B cell (primary cell): ENCODE measurements around the gene VRTN. TPM values are rescaled to one million over a fixed set of nuclear protein-coding genes. Genes with fewer than 3 reads are reported as not detected.
"Not testable (repeated sequence)": the region's sequence is repeated elsewhere in the genome, so short reads cannot be mapped to it uniquely, and the experiment has no call there.

Experiments used
- ATAC-seq: fragments of 200-7000 bp; cut with Tn5 transposase; one replicate; pipeline ENCODE4 v1.10.0; 2021; ENCODE audit warnings: low read depth, mild to moderate bottlenecking, moderate number of reproducible peaks, moderate library complexity
- CTCF ChIA-PET: fragments of 350-600 bp; sonication (Branson Sonifier 250); formaldehyde crosslinking; loops from one replicate; lab custom pipeline; 2021; ENCODE audit warnings: antibody characterized with exemption, inconsistent platforms; lab: Charles Lee
- POLR2A ChIA-PET: fragments of 350-600 bp; sonication (Branson Sonifier 250); formaldehyde crosslinking; loops from one replicate; lab custom pipeline; 2021; ENCODE audit warnings: antibody characterized with exemption; lab: Charles Lee
- DNase-seq: peaks from one replicate; pipeline ENCODE4 v3.0.0; 2013
- H2AFZ ChIP-seq: 2 replicates; pipeline ENCODE4 v1.6.1; 2012; ENCODE audit warnings: mild to moderate bottlenecking, low read depth, low read length; ENCODE audit not compliant: insufficient read depth, poor library complexity, severe bottlenecking
- H3K27ac ChIP-seq, 2 donors: 1 replicate in 1 of 2; 2 replicates in 1 of 2; pipeline ENCODE4 v1.5.1; 2012 to 2013; ENCODE audit warnings: low read length in 2 of 2, mild to moderate bottlenecking in 2 of 2, moderate library complexity in 1 of 2
- H3K27me3 ChIP-seq, 4 experiments: fragments of 200-600 bp in 1 of 4; sonication (generic) in 1 of 4; replicated peaks in 1 of 4; 1 replicate in 2 of 4; 2 replicates in 2 of 4; pipeline versions ENCODE4 v1.6.1 to v1.7.0; 2013 to 2016; ENCODE audit warnings: low read length in 3 of 4, mild to moderate bottlenecking in 2 of 4, mixed read lengths in 1 of 4, moderate library complexity in 1 of 4; ENCODE audit not compliant: insufficient read depth in 4 of 4, control insufficient read depth in 3 of 4; ENCODE audit errors: control extremely low read depth in 1 of 4
- H3K36me3 ChIP-seq, 2 experiments: replicated peaks in 1 of 2; 1 replicate in 1 of 2; 2 replicates in 1 of 2; pipeline versions ENCODE4 v1.6.1 to v1.7.1; 2013; ENCODE audit warnings: low read length in 1 of 2; ENCODE audit not compliant: insufficient read depth in 2 of 2, control insufficient read depth in 1 of 2; ENCODE audit errors: control extremely low read depth in 1 of 2, extremely low read depth in 1 of 2
- H3K4me1 ChIP-seq, 2 donors: fragments of 200-600 bp in 1 of 2; sonication (generic) in 1 of 2; 1 replicate in 1 of 2; 2 replicates in 1 of 2; pipeline versions ENCODE4 v1.5.1 to v1.6.1; 2013 to 2017; ENCODE audit warnings: low read length in 2 of 2; ENCODE audit not compliant: control insufficient read depth in 2 of 2, insufficient read depth in 2 of 2
- H3K4me2 ChIP-seq: replicated peaks from 2 replicates; pipeline ENCODE3; 2012; ENCODE audit warnings: mild to moderate bottlenecking, low read depth, low read length; ENCODE audit not compliant: poor library complexity, severe bottlenecking
- H3K4me3 ChIP-seq, 5 experiments: fragments of 200-600 bp in 1 of 5; sonication (generic) in 1 of 5; 1 replicate in 3 of 5; 2 replicates in 2 of 5; pipeline versions ENCODE4 v1.5.1 to v1.7.0; 2011 to 2016; ENCODE audit warnings: low read length in 4 of 5, mild to moderate bottlenecking in 4 of 5, low read depth in 2 of 5, control low read depth in 1 of 5, moderate library complexity in 1 of 5; ENCODE audit not compliant: insufficient read depth in 1 of 5; ENCODE audit errors: control extremely low read depth in 1 of 5, extremely low read depth in 1 of 5
- H3K79me2 ChIP-seq: fragments of 200-600 bp; sonication (generic); one replicate; pipeline ENCODE4 v1.6.0; 2016; ENCODE audit warnings: low read length; ENCODE audit not compliant: control insufficient read depth, insufficient read depth
- H3K9ac ChIP-seq: fragments of 200-600 bp; sonication (generic); 2 replicates; pipeline ENCODE4 v1.6.1; 2017; ENCODE audit warnings: mild to moderate bottlenecking, low read length, moderate library complexity
- H3K9me3 ChIP-seq, 3 donors: one replicate each; pipeline versions ENCODE4 v1.6.1 to v1.7.1; 2013; ENCODE audit warnings: low read length in 2 of 3; ENCODE audit not compliant: control insufficient read depth in 2 of 3, insufficient read depth in 1 of 3; ENCODE audit errors: control extremely low read depth in 1 of 3
- H4K20me1 ChIP-seq: 2 replicates; pipeline ENCODE4 v1.6.0; 2012; ENCODE audit warnings: mild to moderate bottlenecking, low read length; ENCODE audit not compliant: insufficient read depth, control insufficient read depth, poor library complexity, severe bottlenecking
- H3K27ac Mint-ChIP-seq: one replicate; pipeline ENCODE4 v1.8.0; 2021; ENCODE audit warnings: mixed read lengths
- H3K27me3 Mint-ChIP-seq: one replicate; pipeline ENCODE4 v1.8.0; 2021; ENCODE audit warnings: mixed read lengths
- H3K4me1 Mint-ChIP-seq: one replicate; pipeline ENCODE4 v1.8.0; 2021; ENCODE audit warnings: mixed read lengths
- H3K4me3 Mint-ChIP-seq: one replicate; pipeline ENCODE4 v1.8.0; 2021; ENCODE audit warnings: mixed read lengths
- H3K9me3 Mint-ChIP-seq: one replicate; pipeline ENCODE4 v1.8.0; 2022; ENCODE audit warnings: mixed read lengths; ENCODE audit not compliant: insufficient read depth
- CTCF ChIP-seq: fragments of 200-600 bp; IDR thresholded peaks from one replicate; pipeline ENCODE4 v1.8.0; 2022; ENCODE audit warnings: antibody characterized with exemption, mild to moderate bottlenecking
- EZH2 ChIP-seq: IDR thresholded peaks from 2 replicates; pipeline ENCODE4 v1.6.1; 2012; ENCODE audit warnings: borderline replicate concordance, low read depth, mild to moderate bottlenecking, moderate library complexity, low read length; ENCODE audit not compliant: insufficient read depth, poor library complexity, severe bottlenecking
- WGBS: methylation state at CpG from one replicate; pipeline ENCODE4 v1.1.5; 2013; ENCODE audit warnings: missing lambda C conversion rate; ENCODE audit not compliant: insufficient coverage; 5-methylcytosine and 5-hydroxymethylcytosine counted together
- intact Hi-C: fragments of 100-400 bp; cut with micrococcal nuclease; formaldehyde crosslinking; loops from one replicate; pipeline ENCODE4 v1.10.0; 2022
- polyA plus RNA-seq: library from polyadenylated mRNA; depleted of rRNA; stranded (reverse); fragments of >200 nt; gene quantifications from 2 replicates; pipeline ENCODE4 v1.2.3, GENCODE V29; 2012
- total RNA-seq, 2 donors: library from RNA; stranded (reverse); fragments of 120-200 nt in 1 of 2; gene quantifications; 1 replicate in 1 of 2; 2 replicates in 1 of 2; pipeline versions ENCODE4 v1.2.3 to v1.2.4, GENCODE V29; 2013 to 2022

VRTN gene
- total and polyA plus RNA-seq, 2 donors (not counting 1 experiment from before 2014, with no cell fraction given) = not detected

GRCh38 chr14:74325446-74325845, 22.8 kb upstream of the VRTN start:
- Histone ChIP-seq H3K36me3 (no peaks in the 10 kb centered on the region), H3K4me2 (no peak overlapping the region), H4K20me1 (no peaks in the 10 kb centered on the region), H3K27ac (no peak overlapping the region), H3K79me2 (no peaks in the 10 kb centered on the region), H2AFZ (no peak overlapping the region), H3K4me3 (no peak overlapping the region), H3K9me3 (no peaks in the 10 kb centered on the region), H3K9ac (no peak overlapping the region), H3K27me3 (peaks cover 0 to 2% (median 0%) of the 10 kb centered on the region in 4 experiments), H3K4me1 (no peaks in the 10 kb centered on the region)
- CTCF ChIA-PET = interaction anchor here (0.8 to 0.9 kb wide), 2 partner anchors 143 to 275 kb away, joined by 3 to 4 read pairs; no protein-coding TSS in a partner anchor
- H3K27ac Mint-ChIP-seq = no peak overlapping the region
- H3K9me3 Mint-ChIP-seq = no peaks in the 10 kb centered on the region
- no peak overlapping the region for H3K4me3 Mint-ChIP-seq
- 92% methylated on average over 2 of the region's 3 CpGs for WGBS
- H3K4me1 Mint-ChIP-seq = no peaks in the 10 kb centered on the region
- intact Hi-C loops = no loop called here
- DNase-seq (no peak), ATAC-seq (no peak)
- no peak for TF ChIP-seq EZH2
- peaks cover 20% of the 10 kb centered on the region for H3K27me3 Mint-ChIP-seq
- POLR2A ChIA-PET = no interaction called here

GRCh38 chr14:74326369-74327152, 21.7 kb upstream of the VRTN start:
- H4K20me1 ChIP-seq = no peaks in the 10 kb centered on the region
- no peak overlapping the region for H3K27ac ChIP-seq
- H3K27me3 ChIP-seq = peaks cover 0 to 2% (median 0%) of the 10 kb centered on the region in 4 experiments
- no peak overlapping the region for H3K4me2 ChIP-seq
- H3K79me2 ChIP-seq = no peaks in the 10 kb centered on the region
- TF ChIP-seq EZH2 (no peak), CTCF (no peak)
- intact Hi-C loops = no loop called here
- H3K4me1 ChIP-seq = no peaks in the 10 kb centered on the region
- WGBS = 57% methylated on average over 5 of the region's 10 CpGs
- peaks cover 16% of the 10 kb centered on the region for H3K27me3 Mint-ChIP-seq
- no peaks in the 10 kb centered on the region for H3K9me3 ChIP-seq
- no peak overlapping the region for H3K4me3 ChIP-seq
- no peak for ATAC-seq
- H3K27ac Mint-ChIP-seq = no peak overlapping the region
- no peak overlapping the region for H3K9ac ChIP-seq
- POLR2A ChIA-PET = no interaction called here
- no peaks in the 10 kb centered on the region for H3K9me3 Mint-ChIP-seq
- DNase-seq = no peak
- H3K4me3 Mint-ChIP-seq = no peak overlapping the region
- no peaks in the 10 kb centered on the region for H3K36me3 ChIP-seq
- H3K4me1 Mint-ChIP-seq = no peaks in the 10 kb centered on the region
- CTCF ChIA-PET = no interaction called here
- no peak overlapping the region for H2AFZ ChIP-seq

GRCh38 chr14:74329950-74330552, 18.2 kb upstream of the VRTN start:
- H2AFZ ChIP-seq, H3K4me3 ChIP-seq, H3K4me1 Mint-ChIP-seq, intact Hi-C loops, POLR2A ChIA-PET, CTCF ChIA-PET, H3K27ac ChIP-seq, H3K27me3 ChIP-seq, H3K9ac ChIP-seq, H3K9me3 ChIP-seq, H3K79me2 ChIP-seq, H3K36me3 ChIP-seq, H3K9me3 Mint-ChIP-seq, H4K20me1 ChIP-seq, ATAC-seq, H3K4me2 ChIP-seq, DNase-seq, H3K4me1 ChIP-seq, H3K27ac Mint-ChIP-seq, H3K4me3 Mint-ChIP-seq: not testable (repeated sequence)
- 93% methylated on average over 3 of the region's 9 CpGs for WGBS
- peaks cover 14% of the 10 kb centered on the region for H3K27me3 Mint-ChIP-seq
